Breast epithelium (tissue), 3 donors: Measurements from ENCODE around the gene CDC42EP4.

Experiments used
- POLR2A ChIP-seq: fragments of 450-650 bp; IDR thresholded peaks from one replicate; pipeline ENCODE4 v1.6.1; 2016; ENCODE audit warnings: antibody characterized with exemption, mild to moderate bottlenecking, moderate library complexity
- POLR2AphosphoS5 ChIP-seq, 3 donors: sonication (generic); formaldehyde crosslinking; IDR thresholded peaks; one replicate each; pipeline ENCODE4 v1.6.1; 2017; ENCODE audit warnings: antibody characterized with exemption in 3 of 3
- TF ChIP-seq, protein P1 (sequence below), 3 donors: fragments of 450-650 bp; IDR thresholded peaks; one replicate each; pipeline ENCODE4 v1.5.1; 2016 to 2017; ENCODE audit warnings: antibody characterized with exemption in 3 of 3, mild to moderate bottlenecking in 3 of 3, moderate library complexity in 3 of 3

DNA sequence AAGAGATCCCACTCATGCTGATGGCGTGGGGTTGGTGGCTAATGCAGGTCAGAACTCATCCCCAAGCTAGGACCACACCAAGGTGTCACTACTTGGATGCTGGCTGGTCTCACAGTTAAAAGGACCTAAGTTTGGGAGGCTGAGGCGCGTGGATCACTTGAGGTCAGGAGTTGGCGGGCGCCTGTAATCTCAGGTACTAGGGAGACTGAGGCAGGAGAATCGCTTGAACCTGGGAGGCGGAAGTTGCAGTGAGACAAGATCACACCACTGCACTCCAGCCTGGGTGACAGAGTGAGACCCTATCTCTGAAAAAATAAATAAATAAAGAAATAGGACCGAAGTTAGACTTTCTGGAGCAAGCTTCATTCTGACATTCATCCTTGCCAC lies 6.6 kb upstream of the CDC42EP4 start:
- TF ChIP-seq, protein P1, sequence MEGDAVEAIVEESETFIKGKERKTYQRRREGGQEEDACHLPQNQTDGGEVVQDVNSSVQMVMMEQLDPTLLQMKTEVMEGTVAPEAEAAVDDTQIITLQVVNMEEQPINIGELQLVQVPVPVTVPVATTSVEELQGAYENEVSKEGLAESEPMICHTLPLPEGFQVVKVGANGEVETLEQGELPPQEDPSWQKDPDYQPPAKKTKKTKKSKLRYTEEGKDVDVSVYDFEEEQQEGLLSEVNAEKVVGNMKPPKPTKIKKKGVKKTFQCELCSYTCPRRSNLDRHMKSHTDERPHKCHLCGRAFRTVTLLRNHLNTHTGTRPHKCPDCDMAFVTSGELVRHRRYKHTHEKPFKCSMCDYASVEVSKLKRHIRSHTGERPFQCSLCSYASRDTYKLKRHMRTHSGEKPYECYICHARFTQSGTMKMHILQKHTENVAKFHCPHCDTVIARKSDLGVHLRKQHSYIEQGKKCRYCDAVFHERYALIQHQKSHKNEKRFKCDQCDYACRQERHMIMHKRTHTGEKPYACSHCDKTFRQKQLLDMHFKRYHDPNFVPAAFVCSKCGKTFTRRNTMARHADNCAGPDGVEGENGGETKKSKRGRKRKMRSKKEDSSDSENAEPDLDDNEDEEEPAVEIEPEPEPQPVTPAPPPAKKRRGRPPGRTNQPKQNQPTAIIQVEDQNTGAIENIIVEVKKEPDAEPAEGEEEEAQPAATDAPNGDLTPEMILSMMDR (IDR thresholded peaks at IDR 0.05): no peak
- no peak for TF ChIP-seq POLR2AphosphoS5 (IDR thresholded peaks at IDR 0.05)
- no peak for TF ChIP-seq POLR2A
